HG03103 (cell line): Measurements from ENCODE around the gene TCEAL1.
"Not testable (repeated sequence)": the region's sequence is repeated elsewhere in the genome, so short reads cannot be mapped to it uniquely, and the experiment has no call there.

Experiments used
- ATAC-seq: cut with Tn5 transposase; IDR thresholded peaks from one replicate; pipeline ENCODE4 v1.9.1; 2021; ENCODE audit warnings: low read depth; ENCODE audit not compliant: unreplicated experiment

TCEAL1 gene

DNA sequence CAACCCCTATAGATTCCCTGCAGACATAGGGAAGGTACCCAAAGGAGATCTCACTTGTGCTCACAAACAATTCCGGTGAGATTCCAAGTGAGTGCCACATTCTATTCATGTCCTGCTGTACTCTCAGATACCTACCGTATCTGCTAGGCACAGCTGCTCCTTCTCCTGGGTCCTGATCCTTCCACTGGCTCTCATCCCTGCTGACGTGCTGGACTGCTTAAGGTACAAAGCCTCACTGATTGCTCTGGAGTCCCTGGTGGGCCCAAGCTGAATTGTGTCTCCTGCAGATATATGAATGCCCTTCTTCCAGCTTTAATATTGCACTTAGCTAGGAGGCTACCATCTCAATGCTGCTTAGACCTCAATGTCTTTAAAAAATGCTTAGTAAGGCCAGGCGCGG, 2.4 kb downstream of the TCEAL1 start:
- no peak for ATAC-seq

- no peak for ATAC-seq
Measured at GRCh38 chrX:103635436-103635835, 6.7 kb downstream of the TCEAL1 start.

DNA sequence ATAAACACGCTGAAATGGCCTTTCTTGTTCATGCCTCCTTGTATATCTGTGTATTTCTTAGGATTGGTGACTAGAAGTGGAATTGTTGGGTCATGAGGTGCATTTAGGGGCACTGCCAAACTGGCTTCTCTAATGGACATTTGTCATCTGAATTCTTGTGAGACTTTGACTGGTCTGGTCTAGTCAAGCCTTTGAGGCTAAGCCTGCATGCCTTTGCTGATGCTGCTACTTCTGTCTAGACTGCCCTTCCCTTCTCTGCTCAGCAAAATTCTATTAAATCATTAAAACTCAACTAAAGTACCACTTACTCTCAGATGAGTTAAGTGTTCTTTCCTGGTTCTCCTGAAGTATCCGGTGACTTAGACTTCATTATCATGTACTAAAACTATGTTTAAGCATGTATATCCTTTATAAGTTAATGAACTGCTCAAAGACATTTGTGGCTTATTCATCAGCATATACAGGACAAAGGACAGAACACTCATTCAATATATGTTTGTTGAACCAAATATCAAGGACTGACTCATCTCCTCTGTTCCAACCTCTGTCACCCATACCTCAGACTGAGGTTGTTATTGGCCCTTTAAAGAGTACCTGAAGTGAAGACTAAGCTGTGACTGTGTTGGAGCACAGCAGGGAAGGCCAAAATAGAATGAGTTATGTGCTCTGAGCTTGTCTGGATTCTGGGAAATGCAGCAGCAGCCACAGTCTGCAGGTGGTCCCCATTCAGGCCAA, 9.0 kb downstream of the TCEAL1 start:
- no peak for ATAC-seq

DNA sequence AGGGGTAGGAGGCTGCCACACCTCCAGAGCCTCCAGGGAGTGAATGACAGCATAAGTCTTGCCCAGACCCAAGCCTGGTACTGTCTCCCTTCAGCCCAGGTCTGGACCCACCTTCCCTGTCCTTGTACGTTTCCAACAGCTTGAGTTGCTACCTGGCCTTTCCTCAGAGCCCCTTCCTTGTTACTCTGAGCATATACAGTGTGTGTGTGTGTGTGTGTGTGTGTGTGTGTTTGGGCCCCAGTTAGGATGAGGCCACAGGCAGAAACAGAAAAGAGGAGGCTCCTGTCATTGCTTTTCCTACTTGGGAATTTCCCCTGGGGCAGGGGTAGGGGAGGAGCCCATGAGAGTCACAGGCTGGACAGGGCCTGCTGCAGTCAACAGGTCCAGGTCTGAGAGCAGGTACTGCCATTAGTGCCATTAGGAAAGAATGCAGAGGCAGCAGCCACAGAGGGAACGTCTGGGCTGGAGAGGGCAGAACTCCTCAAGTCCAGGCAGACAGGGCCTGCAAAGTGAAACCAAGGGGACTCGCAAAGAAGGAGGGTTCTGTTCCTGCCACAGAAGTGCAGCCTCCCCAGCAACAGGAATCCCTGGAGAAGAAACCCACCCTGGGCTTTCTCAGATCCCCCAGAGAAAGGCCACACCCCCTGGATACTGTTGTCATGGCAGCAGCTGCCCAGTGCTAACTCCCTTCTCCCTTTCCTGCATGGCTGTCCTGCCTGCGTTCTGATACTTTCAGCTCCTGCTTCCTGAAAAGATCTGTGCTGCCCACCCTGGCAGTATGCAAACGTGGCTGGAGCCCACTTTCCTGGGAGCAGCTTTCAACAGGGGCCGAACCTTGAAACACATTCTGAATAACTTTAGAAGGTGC, 9.9 kb downstream of the TCEAL1 start:
- ATAC-seq = not testable (repeated sequence)

DNA sequence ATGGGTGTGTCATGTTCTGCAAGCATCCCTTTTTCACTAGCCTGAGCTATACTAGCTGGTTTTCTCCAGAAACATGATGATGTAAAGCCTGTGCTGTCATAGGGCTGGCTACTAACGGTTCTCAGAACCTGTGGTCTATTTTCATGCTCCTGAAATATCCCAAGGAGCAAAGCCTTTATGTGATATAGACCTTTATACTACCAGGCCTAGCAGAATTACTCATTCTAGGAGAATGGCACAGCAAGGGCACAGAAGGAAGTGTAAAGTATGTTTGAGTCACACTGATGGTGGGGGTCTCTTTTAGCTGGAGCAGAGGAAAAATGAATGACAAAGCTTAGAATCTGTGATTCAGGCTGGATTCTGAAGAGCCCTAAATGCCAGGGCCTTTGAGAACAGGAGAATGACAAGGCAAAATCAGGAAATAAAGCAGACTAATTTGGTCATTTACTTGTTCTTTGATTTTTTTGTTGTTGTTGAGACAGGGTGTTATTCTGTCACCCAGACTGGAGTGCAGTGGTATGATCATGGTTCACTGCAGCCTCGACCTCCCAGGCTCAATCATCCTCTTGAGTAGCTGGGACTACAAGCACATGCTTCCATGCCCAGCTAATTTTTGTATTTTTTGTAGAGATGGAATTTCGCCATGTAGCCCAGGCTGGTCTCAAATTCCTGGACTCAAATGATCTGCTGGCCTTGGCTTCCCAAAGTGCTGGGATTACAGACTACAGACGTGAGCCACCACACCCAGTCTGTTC, 11.8 kb downstream of the TCEAL1 start:
- ATAC-seq = no peak

GRCh38 chrX:103644125-103644524, 15.3 kb downstream of the TCEAL1 start:
- ATAC-seq = no peak

DNA sequence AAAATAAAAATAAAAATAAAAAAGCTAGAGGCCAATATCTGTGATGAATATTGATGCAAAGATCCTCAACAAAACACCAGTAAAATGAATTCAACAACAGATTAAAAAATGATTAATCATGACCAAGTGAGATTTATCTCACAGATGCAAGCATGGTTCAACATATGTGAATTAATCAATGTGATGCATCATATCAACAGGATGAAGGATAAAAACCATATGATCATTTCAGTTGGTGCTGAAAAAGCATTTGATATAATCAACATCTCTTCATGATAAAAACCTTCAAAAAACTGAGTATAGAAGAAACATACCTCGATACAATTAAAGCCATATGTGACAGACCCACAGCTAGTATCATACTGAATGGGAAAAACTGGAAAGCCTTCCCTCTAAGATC, 18.9 kb downstream of the TCEAL1 start:
- no peak for ATAC-seq

GRCh38 chrX:103651151-103651773, 22.5 kb downstream of the TCEAL1 start:
- no peak for ATAC-seq

- ATAC-seq = not testable (repeated sequence)
Measured at GRCh38 chrX:103655230-103656000, 26.6 kb downstream of the TCEAL1 start.

GRCh38 chrX:103656617-103657016, 27.8 kb downstream of the TCEAL1 start:
- no peak for ATAC-seq

DNA sequence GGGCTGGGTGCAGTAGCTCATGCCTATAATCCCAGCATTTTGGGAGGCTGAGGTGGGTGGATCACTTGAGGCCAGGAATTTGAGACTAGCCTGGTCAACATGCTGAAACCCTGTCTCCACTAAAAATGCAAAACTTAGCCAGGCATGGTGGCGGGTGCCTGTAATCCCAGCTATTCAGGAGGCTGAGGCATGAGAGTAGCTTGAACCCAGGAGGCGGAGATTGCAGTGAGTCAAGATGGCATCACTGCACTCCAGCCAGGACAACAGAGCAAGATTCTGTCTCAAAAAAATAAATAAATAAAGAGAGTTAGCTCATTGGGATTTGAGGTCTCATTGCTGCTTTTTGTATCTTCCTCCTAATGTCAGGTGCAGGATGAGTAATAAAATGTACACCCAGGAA, 28.3 kb downstream of the TCEAL1 start:
- ATAC-seq = not testable (repeated sequence)

GRCh38 chrX:103658681-103659433, 30.1 kb downstream of the TCEAL1 start:
- ATAC-seq = no peak

- ATAC-seq = not testable (repeated sequence)
Measured at GRCh38 chrX:103659460-103659859, 30.7 kb downstream of the TCEAL1 start.

GRCh38 chrX:103663981-103664762, 35.4 kb downstream of the TCEAL1 start:
- no peak for ATAC-seq

- ATAC-seq = no peak
Measured at GRCh38 chrX:103666202-103667107, 37.7 kb downstream of the TCEAL1 start.

DNA sequence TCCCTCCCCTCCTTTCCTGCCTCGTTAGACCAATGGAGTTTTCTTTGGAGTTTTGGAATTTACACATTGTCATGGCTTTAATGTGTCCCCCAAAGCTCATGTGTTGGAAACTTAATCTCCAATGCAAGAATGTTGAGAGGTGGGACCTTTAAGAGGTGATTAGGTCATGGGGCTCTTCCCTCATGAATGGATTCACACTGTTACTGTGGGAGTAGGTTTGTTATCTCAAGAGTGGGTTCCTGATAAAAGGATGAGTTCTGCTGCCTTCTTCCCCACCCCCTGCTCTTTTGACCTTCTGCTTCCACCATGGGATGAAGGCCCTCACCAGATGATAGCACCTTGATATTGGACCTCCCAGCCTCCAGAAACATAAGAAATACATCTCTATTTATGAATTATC, 41.0 kb downstream of the TCEAL1 start:
- ATAC-seq = no peak
